Cardiac muscle cell (in vitro differentiated cells and primary cell): ENCODE data around the gene DOC2A. TPM values are rescaled to one million over a fixed set of nuclear protein-coding genes. Genes with fewer than 3 reads are reported as not detected.

Source experiments
- DNase-seq, 2 donors: peaks; one replicate each; pipeline versions ENCODE4 v3.0.0 to v3.0.0-alpha.2; 2010 to 2017; ENCODE audit warnings: low read depth in 1 of 2, low spot score in 1 of 2
- H3K27ac ChIP-seq: fragments of 200-600 bp; sonication (generic); 2 replicates; pipeline ENCODE4 v1.5.1; 2016
- H3K27me3 ChIP-seq: fragments of 200-600 bp; sonication (generic); 2 replicates; pipeline ENCODE4 v1.6.0; 2016; ENCODE audit warnings: control low read depth
- H3K36me3 ChIP-seq: fragments of 200-600 bp; sonication (generic); 2 replicates; pipeline ENCODE4 v1.5.1; 2016; ENCODE audit warnings: control low read depth
- H3K4me1 ChIP-seq: fragments of 200-600 bp; sonication (generic); 2 replicates; pipeline ENCODE4 v1.8.1; 2017; ENCODE audit warnings: low read depth, mild to moderate bottlenecking, mixed run types
- H3K4me3 ChIP-seq: fragments of 200-600 bp; sonication (generic); 2 replicates; pipeline ENCODE4 v1.5.1; 2016; ENCODE audit warnings: mild to moderate bottlenecking
- H3K9me3 ChIP-seq: fragments of 200-600 bp; sonication (generic); 2 replicates; pipeline ENCODE4 v1.5.1; 2017; ENCODE audit warnings: low read depth, mild to moderate bottlenecking, control low read depth
- polyA plus RNA-seq: library from polyadenylated mRNA; unstranded; fragments of >200 nt; fragmentation: Nextera tagmentation; extraction: Ambion mirVana; gene quantifications from 2 replicates; pipeline ENCODE4 v1.2.1, GENCODE V29; 2016
- total RNA-seq: library from RNA; depleted of rRNA; stranded (reverse); fragments of >200 nt; gene quantifications from 2 replicates; pipeline ENCODE4 v1.2.3, GENCODE V29; 2016
- TF ChIP-seq, protein P1 (sequence below): IDR thresholded peaks from 2 replicates; pipeline ENCODE4 v1.5.1; 2012; ENCODE audit warnings: low read depth, mild to moderate bottlenecking, low read length

The DOC2A gene
- total and polyA plus RNA-seq, 2 experiments from 2014 or later: 3.3 to 7.2 TPM

GRCh38 chr16:30004811-30005242 is 6.0 kb downstream of the DOC2A start:
- TF ChIP-seq, protein P1, sequence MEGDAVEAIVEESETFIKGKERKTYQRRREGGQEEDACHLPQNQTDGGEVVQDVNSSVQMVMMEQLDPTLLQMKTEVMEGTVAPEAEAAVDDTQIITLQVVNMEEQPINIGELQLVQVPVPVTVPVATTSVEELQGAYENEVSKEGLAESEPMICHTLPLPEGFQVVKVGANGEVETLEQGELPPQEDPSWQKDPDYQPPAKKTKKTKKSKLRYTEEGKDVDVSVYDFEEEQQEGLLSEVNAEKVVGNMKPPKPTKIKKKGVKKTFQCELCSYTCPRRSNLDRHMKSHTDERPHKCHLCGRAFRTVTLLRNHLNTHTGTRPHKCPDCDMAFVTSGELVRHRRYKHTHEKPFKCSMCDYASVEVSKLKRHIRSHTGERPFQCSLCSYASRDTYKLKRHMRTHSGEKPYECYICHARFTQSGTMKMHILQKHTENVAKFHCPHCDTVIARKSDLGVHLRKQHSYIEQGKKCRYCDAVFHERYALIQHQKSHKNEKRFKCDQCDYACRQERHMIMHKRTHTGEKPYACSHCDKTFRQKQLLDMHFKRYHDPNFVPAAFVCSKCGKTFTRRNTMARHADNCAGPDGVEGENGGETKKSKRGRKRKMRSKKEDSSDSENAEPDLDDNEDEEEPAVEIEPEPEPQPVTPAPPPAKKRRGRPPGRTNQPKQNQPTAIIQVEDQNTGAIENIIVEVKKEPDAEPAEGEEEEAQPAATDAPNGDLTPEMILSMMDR: no peak
- Histone ChIP-seq H3K27ac (no peak overlapping the region), H3K27me3 (peaks cover 11% of the 10 kb centered on the region), H3K9me3 (no peaks in the 10 kb centered on the region), H3K36me3 (no peaks in the 10 kb centered on the region), H3K4me3 (no peak overlapping the region), H3K4me1 (no peaks in the 10 kb centered on the region)
- DNase-seq: no peak

- Histone ChIP-seq H3K4me3 (no peak overlapping the region), H3K27ac (no peak overlapping the region), H3K4me1 (no peaks in the 10 kb centered on the region), H3K9me3 (no peaks in the 10 kb centered on the region), H3K36me3 (no peaks in the 10 kb centered on the region), H3K27me3 (peaks cover 6% of the 10 kb centered on the region)
- no peak for DNase-seq
- TF ChIP-seq, protein P1: no peak
Measured at GRCh38 chr16:30004424-30004776, 6.4 kb downstream of the DOC2A start.

- H3K27ac ChIP-seq: no peak overlapping the region
- TF ChIP-seq, protein P1: no peak
- no peaks in the 10 kb centered on the region for H3K36me3 ChIP-seq
- no peaks in the 10 kb centered on the region for H3K9me3 ChIP-seq
- H3K4me1 ChIP-seq: no peaks in the 10 kb centered on the region
- H3K27me3 ChIP-seq: peaks cover under 1% of the 10 kb centered on the region
- no peak overlapping the region for H3K4me3 ChIP-seq
- DNase-seq: no peak
Measured at GRCh38 chr16:30003670-30004423, 7.0 kb downstream of the DOC2A start.

DNA sequence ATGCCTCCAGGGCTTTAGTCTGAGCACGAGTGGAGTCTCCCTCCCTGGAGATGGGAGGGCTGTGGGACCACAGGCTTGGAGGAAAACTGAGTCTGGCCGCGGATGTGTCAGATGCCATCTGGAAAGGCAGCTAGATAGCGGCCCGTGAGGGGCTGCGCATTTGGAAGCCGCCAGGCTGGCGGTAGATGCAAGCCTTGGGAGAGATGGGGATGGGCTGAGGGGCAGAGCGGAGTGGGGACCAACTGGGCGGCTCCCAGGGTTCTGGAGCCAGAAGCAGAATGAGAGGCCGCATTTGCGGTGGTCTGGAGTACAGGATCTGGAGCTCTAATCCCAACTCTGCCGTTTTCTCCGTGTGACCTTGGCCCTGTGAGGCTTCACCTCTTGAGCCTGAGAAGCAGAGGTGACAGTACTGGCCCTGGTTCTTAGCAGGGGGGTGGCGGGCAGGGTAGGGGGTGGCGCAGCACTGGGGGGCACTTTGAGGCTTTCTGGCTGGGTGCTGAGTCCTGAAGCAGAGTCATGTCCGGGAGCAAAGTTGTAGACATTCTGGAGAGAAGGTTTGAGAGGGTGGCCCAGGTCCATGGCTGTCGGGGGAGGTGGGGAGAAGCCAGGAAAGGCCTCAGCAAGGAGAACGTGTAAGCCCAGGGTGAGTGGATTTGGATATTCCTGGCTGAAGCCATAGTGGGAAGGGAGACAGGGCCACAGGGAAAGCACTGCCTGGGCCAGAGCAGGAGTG is 8.0 kb downstream of the DOC2A start:
- Histone ChIP-seq H3K27ac (no peak overlapping the region), H3K4me1 (no peaks in the 10 kb centered on the region), H3K4me3 (no peak overlapping the region)

DNA sequence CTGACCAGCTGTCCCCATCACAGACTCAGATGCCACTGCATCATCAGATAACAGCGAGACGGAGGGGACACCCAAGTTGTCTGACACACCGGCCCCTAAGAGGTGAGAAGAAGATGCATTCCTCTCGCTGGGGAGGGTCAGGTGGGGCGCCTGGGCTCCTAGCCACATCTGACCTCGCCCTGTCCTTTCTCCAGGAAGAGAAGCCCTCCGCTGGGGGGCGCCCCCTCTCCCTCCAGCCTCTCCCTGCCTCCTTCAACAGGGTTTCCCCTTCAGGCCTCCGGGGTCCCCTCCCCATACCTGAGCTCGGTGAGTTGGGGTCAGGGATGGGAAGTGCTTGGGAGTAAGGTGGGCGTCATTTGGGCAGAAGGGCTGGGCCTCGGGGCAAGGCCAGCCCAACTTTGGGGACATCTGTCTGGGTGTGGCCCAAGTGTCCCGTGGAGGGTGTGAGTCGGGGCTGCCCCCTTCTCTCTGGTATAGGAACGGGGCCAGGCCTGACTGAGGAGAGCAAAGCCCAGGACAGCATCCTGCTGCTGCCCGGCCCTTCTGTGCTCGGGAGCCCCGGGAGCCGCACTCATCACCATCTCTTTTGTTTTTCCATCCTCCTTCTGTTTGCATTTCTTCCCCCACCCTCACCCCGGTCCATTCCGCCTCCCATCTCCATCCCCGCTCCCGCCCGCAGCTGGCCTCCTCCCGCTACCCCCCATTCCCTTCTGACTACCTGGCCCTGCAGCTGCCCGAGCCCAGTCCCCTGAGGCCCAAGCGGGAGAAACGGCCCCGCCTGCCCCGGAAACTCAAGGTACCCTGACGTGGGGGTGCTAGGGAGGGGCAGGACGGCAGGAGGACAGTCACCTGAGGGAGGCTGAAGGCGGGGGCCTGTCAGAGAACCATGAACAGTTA is 9.8 kb downstream of the DOC2A start:
- no peaks in the 10 kb centered on the region for H3K9me3 ChIP-seq
- H3K27ac ChIP-seq: no peak overlapping the region
- no peaks in the 10 kb centered on the region for H3K36me3 ChIP-seq
- H3K4me3 ChIP-seq: no peak overlapping the region
- H3K4me1 ChIP-seq: no peaks in the 10 kb centered on the region
- TF ChIP-seq, protein P1: no peak
- H3K27me3 ChIP-seq: no peaks in the 10 kb centered on the region
- no peak for DNase-seq

More for the DNA sequence above, 8.0 kb downstream of the DOC2A start:
- no peak for DNase-seq
- no peaks in the 10 kb centered on the region for H3K36me3 ChIP-seq
- TF ChIP-seq, protein P1: no peak
- no peaks in the 10 kb centered on the region for H3K9me3 ChIP-seq
- H3K27me3 ChIP-seq: no peaks in the 10 kb centered on the region
